Hepatocyte (in vitro differentiated cells): Measurements from ENCODE around the gene NXT1.

Experiments used
- EZH2 ChIP-seq: fragments of 200-600 bp; sonication (generic); IDR thresholded peaks from 2 replicates; pipeline ENCODE4 v1.6.1; 2016; ENCODE audit warnings: antibody characterized with exemption, mild to moderate bottlenecking, borderline replicate concordance
- EZH2phosphoT487 ChIP-seq: fragments of 200-600 bp; sonication (generic); IDR thresholded peaks from one replicate; pipeline ENCODE4 v1.6.1; 2018; ENCODE audit warnings: antibody characterized with exemption, mild to moderate bottlenecking, low read depth, moderate library complexity; ENCODE audit not compliant: unreplicated experiment, severe bottlenecking
- TF ChIP-seq, protein P1 (sequence below): fragments of 200-600 bp; sonication (generic); IDR thresholded peaks from 2 replicates; pipeline ENCODE4 v1.5.1; 2016; ENCODE audit warnings: antibody characterized with exemption, mild to moderate bottlenecking; ENCODE audit not compliant: poor library complexity

DNA sequence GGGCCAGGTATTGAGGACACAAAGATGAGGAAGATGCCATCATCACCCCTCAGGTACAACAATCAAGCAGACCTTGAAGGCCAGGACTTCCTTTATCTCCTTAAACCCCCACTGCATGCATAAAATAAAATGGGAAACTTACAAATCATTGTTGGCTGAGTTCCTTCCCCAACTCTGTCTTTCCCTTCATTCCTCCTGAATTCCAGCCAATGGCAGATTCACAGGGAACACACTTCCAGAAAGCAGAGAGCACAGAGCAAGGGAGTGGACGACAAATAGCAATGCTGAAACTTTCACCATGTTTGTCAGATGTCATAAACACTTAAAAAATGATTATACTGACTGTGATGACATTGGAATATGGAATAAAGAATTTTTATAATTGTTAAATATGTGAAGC, 37.3 kb upstream of the NXT1 start:
- TF ChIP-seq, protein P1, sequence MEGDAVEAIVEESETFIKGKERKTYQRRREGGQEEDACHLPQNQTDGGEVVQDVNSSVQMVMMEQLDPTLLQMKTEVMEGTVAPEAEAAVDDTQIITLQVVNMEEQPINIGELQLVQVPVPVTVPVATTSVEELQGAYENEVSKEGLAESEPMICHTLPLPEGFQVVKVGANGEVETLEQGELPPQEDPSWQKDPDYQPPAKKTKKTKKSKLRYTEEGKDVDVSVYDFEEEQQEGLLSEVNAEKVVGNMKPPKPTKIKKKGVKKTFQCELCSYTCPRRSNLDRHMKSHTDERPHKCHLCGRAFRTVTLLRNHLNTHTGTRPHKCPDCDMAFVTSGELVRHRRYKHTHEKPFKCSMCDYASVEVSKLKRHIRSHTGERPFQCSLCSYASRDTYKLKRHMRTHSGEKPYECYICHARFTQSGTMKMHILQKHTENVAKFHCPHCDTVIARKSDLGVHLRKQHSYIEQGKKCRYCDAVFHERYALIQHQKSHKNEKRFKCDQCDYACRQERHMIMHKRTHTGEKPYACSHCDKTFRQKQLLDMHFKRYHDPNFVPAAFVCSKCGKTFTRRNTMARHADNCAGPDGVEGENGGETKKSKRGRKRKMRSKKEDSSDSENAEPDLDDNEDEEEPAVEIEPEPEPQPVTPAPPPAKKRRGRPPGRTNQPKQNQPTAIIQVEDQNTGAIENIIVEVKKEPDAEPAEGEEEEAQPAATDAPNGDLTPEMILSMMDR, result no peak
- TF ChIP-seq EZH2phosphoT487 (no peak), EZH2 (no peak)
